IMR-90 (cell line): ENCODE data around the gene NMUR2. TPM values are rescaled to one million over a fixed set of nuclear protein-coding genes. Genes with fewer than 3 reads are reported as not detected.

Source experiments
- ATAC-seq: fragments of 200-7000 bp; cut with Tn5 transposase; 2 replicates; pipeline ENCODE4 v1.9.1; 2020; ENCODE audit warnings: low read depth, mild to moderate bottlenecking, moderate library complexity
- BruUV-seq: library from RNA; stranded (reverse); fragments of 400-500 nt; replicated peaks from 2 replicates; lab custom pipeline; 2021; lab: Mats Ljungman, UMichigan
- CTCF ChIA-PET: fragments of 300-600 bp; formaldehyde crosslinking; extraction: SDS; loops from one replicate; lab custom pipeline; 2021; ENCODE audit warnings: antibody characterized with exemption; lab: Yijun Ruan, JAX
- POLR2A ChIA-PET: fragments of 300-600 bp; sonication (Branson Sonifier 250); formaldehyde crosslinking; loops from one replicate; lab custom pipeline; 2022; ENCODE audit warnings: antibody characterized with exemption; ENCODE audit not compliant: unreplicated experiment; lab: Charles Lee
- DNase-seq: peaks from one replicate; pipeline ENCODE4 v3.0.0; 2013
- H2AFZ ChIP-seq: replicated peaks from 2 replicates; pipeline ENCODE3; 2013; ENCODE audit warnings: low read length, mild to moderate bottlenecking; ENCODE audit not compliant: poor library complexity
- H2AK5ac ChIP-seq: 2 replicates; pipeline ENCODE4 v1.6.1; 2013; ENCODE audit warnings: low read depth, low read length, inconsistent platforms
- H2AK9ac ChIP-seq: replicated peaks from 2 replicates; pipeline ENCODE3; 2013; ENCODE audit warnings: mild to moderate bottlenecking, low read depth, low read length, moderate library complexity; ENCODE audit not compliant: poor library complexity
- H2BK120ac ChIP-seq: 2 replicates; pipeline ENCODE4 v1.6.1; 2013; ENCODE audit warnings: low read depth, low read length, inconsistent platforms
- H2BK15ac ChIP-seq: 3 replicates; pipeline ENCODE4 v1.6.1; 2013; ENCODE audit warnings: low read depth, low read length, inconsistent platforms
- H2BK20ac ChIP-seq: 2 replicates; pipeline ENCODE4 v1.6.1; 2013; ENCODE audit warnings: low read depth, mild to moderate bottlenecking, inconsistent platforms, low read length, moderate library complexity
- H2BK5ac ChIP-seq: 2 replicates; pipeline ENCODE4 v1.6.1; 2013; ENCODE audit warnings: mild to moderate bottlenecking, low read depth, low read length, inconsistent platforms; ENCODE audit not compliant: poor library complexity, severe bottlenecking
- H3K14ac ChIP-seq: replicated peaks from 2 replicates; pipeline ENCODE4 v1.6.1; 2013; ENCODE audit warnings: low read depth, low read length, inconsistent platforms
- H3K18ac ChIP-seq: 2 replicates; pipeline ENCODE4 v1.6.1; 2013; ENCODE audit warnings: low read depth, low read length, control low read depth
- H3K23ac ChIP-seq: 2 replicates; pipeline ENCODE4 v1.6.1; 2013; ENCODE audit warnings: low read depth, low read length, inconsistent platforms
- H3K27ac ChIP-seq: 2 replicates; pipeline ENCODE4 v1.5.1; 2013; ENCODE audit warnings: mild to moderate bottlenecking, control low read depth, low read length; ENCODE audit not compliant: insufficient read depth
- H3K27me3 ChIP-seq: 2 replicates; pipeline ENCODE4 v1.6.1; 2013; ENCODE audit warnings: low read length; ENCODE audit not compliant: control insufficient read depth, insufficient read depth
- H3K36me3 ChIP-seq: 2 replicates; pipeline ENCODE4 v1.6.1; 2013; ENCODE audit warnings: low read length, mixed read lengths; ENCODE audit not compliant: control insufficient read depth, insufficient read depth
- H3K4ac ChIP-seq: 2 replicates; pipeline ENCODE4 v1.6.1; 2013; ENCODE audit warnings: low read depth, low read length, inconsistent platforms
- H3K4me1 ChIP-seq: 2 replicates; pipeline ENCODE4 v1.6.1; 2013; ENCODE audit warnings: low read length, mixed read lengths; ENCODE audit not compliant: control insufficient read depth, insufficient read depth
- H3K4me2 ChIP-seq: 2 replicates; pipeline ENCODE4 v1.6.1; 2013; ENCODE audit warnings: low read depth, mild to moderate bottlenecking, control low read depth, low read length, moderate library complexity
- H3K4me3 ChIP-seq: 2 replicates; pipeline ENCODE4 v1.5.1; 2013; ENCODE audit warnings: low read depth, mild to moderate bottlenecking, control low read depth, low read length, moderate library complexity; ENCODE audit not compliant: insufficient read depth
- H3K56ac ChIP-seq: 2 replicates; pipeline ENCODE4 v1.6.1; 2013; ENCODE audit warnings: low read length, inconsistent platforms; ENCODE audit not compliant: insufficient read depth; ENCODE audit errors: extremely low read depth
- H3K79me1 ChIP-seq, 2 experiments: 2 replicates each; pipeline ENCODE4 v1.6.1; 2013; ENCODE audit warnings: low read length in 2 of 2, inconsistent platforms in 1 of 2, low read depth in 1 of 2
- H3K9ac ChIP-seq: 2 replicates; pipeline ENCODE4 v1.6.1; 2013; ENCODE audit warnings: low read depth, low read length, control low read depth
- H3K9me1 ChIP-seq: 2 replicates; pipeline ENCODE4 v1.6.1; 2013; ENCODE audit warnings: low read length, inconsistent platforms; ENCODE audit not compliant: insufficient read depth
- H3K9me3 ChIP-seq: 2 replicates; pipeline ENCODE4 v1.6.1; 2013; ENCODE audit warnings: low read length; ENCODE audit not compliant: control insufficient read depth, insufficient read depth
- H4K20me1 ChIP-seq: 2 replicates; pipeline ENCODE4 v1.6.1; 2013; ENCODE audit warnings: low read length, inconsistent platforms; ENCODE audit not compliant: insufficient read depth
- H4K5ac ChIP-seq: 2 replicates; pipeline ENCODE4 v1.6.1; 2013; ENCODE audit warnings: mild to moderate bottlenecking, low read depth, low read length, control low read depth
- H4K8ac ChIP-seq, 2 experiments: 2 replicates each; pipeline ENCODE4 v1.6.1; 2013; ENCODE audit warnings: low read depth in 2 of 2, low read length in 2 of 2, control low read depth in 1 of 2, inconsistent platforms in 1 of 2
- H4K91ac ChIP-seq: 2 replicates; pipeline ENCODE4 v1.6.1; 2013; ENCODE audit warnings: low read depth, low read length, inconsistent platforms; ENCODE audit not compliant: insufficient read depth
- BHLHE40 ChIP-seq: fragments of 150-350 bp; IDR thresholded peaks from 2 replicates; pipeline ENCODE4 v1.6.1; 2016; ENCODE audit warnings: mild to moderate bottlenecking, low read depth, low read length
- CEBPB ChIP-seq: IDR thresholded peaks from 2 replicates; pipeline ENCODE4 v1.6.1; 2012; ENCODE audit warnings: low read depth, low read length, improper control_type of control experiment
- CHD1 ChIP-seq: IDR thresholded peaks from 2 replicates; pipeline ENCODE4 v1.6.1; 2012; ENCODE audit warnings: low read depth, low read length, improper control_type of control experiment
- ELK1 ChIP-seq: fragments of 150-350 bp; IDR thresholded peaks from 2 replicates; pipeline ENCODE4 v1.6.1; 2016; ENCODE audit warnings: low read depth, mild to moderate bottlenecking, low read length, moderate library complexity, borderline replicate concordance
- FOS ChIP-seq: fragments of 150-350 bp; IDR thresholded peaks from 2 replicates; pipeline ENCODE4 v1.6.1; 2016; ENCODE audit warnings: low read depth, low read length
- MAFK ChIP-seq: IDR thresholded peaks from 2 replicates; pipeline ENCODE4 v1.6.1; 2012; ENCODE audit warnings: low read depth, low read length, improper control_type of control experiment
- MAZ ChIP-seq: IDR thresholded peaks from 2 replicates; pipeline ENCODE4 v1.6.1; 2012; ENCODE audit warnings: low read depth, mild to moderate bottlenecking, low read length, improper control_type of control experiment, moderate library complexity, borderline replicate concordance
- MXI1 ChIP-seq: IDR thresholded peaks from 2 replicates; pipeline ENCODE4 v1.6.1; 2012; ENCODE audit warnings: low read depth, mild to moderate bottlenecking, low read length, moderate library complexity, borderline replicate concordance
- NFE2L2 ChIP-seq: fragments of 150-350 bp; IDR thresholded peaks from 2 replicates; pipeline ENCODE4 v1.6.1; 2016; ENCODE audit warnings: low read depth, mild to moderate bottlenecking, low read length
- RAD21 ChIP-seq: IDR thresholded peaks from 2 replicates; pipeline ENCODE4 v1.6.1; 2012; ENCODE audit warnings: low read length, improper control_type of control experiment
- RCOR1 ChIP-seq: IDR thresholded peaks from 2 replicates; pipeline ENCODE4 v1.6.1; 2012; ENCODE audit warnings: mild to moderate bottlenecking, low read length, improper control_type of control experiment; ENCODE audit not compliant: insufficient replicate concordance
- RFX5 ChIP-seq: IDR thresholded peaks from 2 replicates; pipeline ENCODE4 v1.8.0; 2012; ENCODE audit warnings: low read depth, mild to moderate bottlenecking, low read length, moderate library complexity
- SMC3 ChIP-seq: fragments of 150-350 bp; IDR thresholded peaks from 2 replicates; pipeline ENCODE4 v1.6.1; 2016; ENCODE audit warnings: low read depth, mild to moderate bottlenecking, antibody characterized with exemption, low read length, moderate library complexity
- WGBS, 2 experiments: methylation state at CpG; one replicate each; pipeline versions ENCODE4 v1.1.5 to v1.1.7; 2013; ENCODE audit warnings: missing lambda C conversion rate in 2 of 2; ENCODE audit not compliant: insufficient read length in 1 of 2; ENCODE audit errors: extremely low coverage in 2 of 2; 5-methylcytosine and 5-hydroxymethylcytosine counted together
- dilution Hi-C: fragments of 300-500 bp; cut with HindIII; formaldehyde crosslinking; loops from one replicate; pipeline ENCODE4 v1.14.3; 2018; ENCODE audit warnings: low sequenced_read_pairs; ENCODE audit not compliant: unreplicated experiment
- in situ Hi-C: fragments of 300-500 bp; cut with MboI; formaldehyde crosslinking; loops from 3 replicates; pipeline ENCODE4 v1.14.3; 2019; ENCODE audit warnings: low sequenced_read_pairs, inconsistent platforms, mixed read lengths
- intact Hi-C: fragments of 100-400 bp; cut with micrococcal nuclease; formaldehyde crosslinking; loops from 2 replicates; pipeline ENCODE4 v1.10.0; 2022
- polyA plus RNA-seq, 3 experiments: library from polyadenylated mRNA; depleted of rRNA; stranded (reverse); fragments of >200 nt; gene quantifications; 2 replicates each; pipeline ENCODE4 v1.2.3, GENCODE V29; 2012; ENCODE audit warnings: low replicate concordance in 1 of 3
- total RNA-seq: library from RNA; depleted of rRNA; stranded (reverse); fragments of >200 nt; gene quantifications from 2 replicates; pipeline ENCODE4 v1.2.3, GENCODE V29; 2012
- TF ChIP-seq, protein P1 (sequence below): conservative IDR thresholded peaks from 2 replicates; pipeline ENCODE4 v1.5.1; 2012; ENCODE audit warnings: mild to moderate bottlenecking, low read depth, low read length, improper control_type of control experiment
- TF ChIP-seq, protein P2 (sequence below): fragments of 150-350 bp; IDR thresholded peaks from 2 replicates; pipeline ENCODE4 v1.6.1; 2017; ENCODE audit warnings: mild to moderate bottlenecking, antibody characterized with exemption, low read length, low read depth

The NMUR2 gene
- total and polyA plus RNA-seq, 2 of the 4 experiments (the other 2 are of a cell fraction) = not detected

DNA sequence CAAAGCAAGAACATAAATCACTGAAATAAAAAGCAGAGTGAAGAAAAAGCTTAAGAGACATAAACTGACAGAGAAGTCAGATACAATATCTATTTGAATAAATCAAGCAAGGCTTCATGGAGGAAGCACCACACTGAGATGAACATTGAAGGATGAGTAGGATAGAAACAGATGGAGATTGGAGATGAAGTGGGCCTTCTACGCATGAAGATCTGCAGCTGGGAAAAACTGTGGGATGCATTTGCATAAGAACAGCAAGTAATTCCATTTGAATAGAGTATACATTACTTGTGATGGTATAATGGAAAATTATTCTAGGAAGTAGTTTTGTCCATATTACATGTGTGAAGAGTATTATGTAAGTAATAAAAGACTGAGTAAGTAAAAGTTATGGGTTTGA lies 16.5 kb downstream of the NMUR2 start:
- H3K27ac ChIP-seq = no peak overlapping the region
- DNase-seq (no peak), ATAC-seq (no peak)
- WGBS, 2 experiments = no CpG with 5 or more reads among the region's 1 CpG
- peaks cover 5% of the 10 kb centered on the region for H3K9me3 ChIP-seq
- no peak overlapping the region for H2BK5ac ChIP-seq
- ChIA-PET CTCF (no interaction called here), POLR2A (no interaction called here)
- H4K8ac ChIP-seq = no peak overlapping the region
- no peak overlapping the region for H3K14ac ChIP-seq
- no peaks in the 10 kb centered on the region for H3K27me3 ChIP-seq
- no peak overlapping the region for H3K23ac ChIP-seq
- H2AK5ac ChIP-seq = no peak overlapping the region
- H2AK9ac ChIP-seq = no peak overlapping the region
- no peaks in the 10 kb centered on the region for H3K9me1 ChIP-seq
- in situ Hi-C loops = no loop called here
- no peaks in the 10 kb centered on the region for H3K79me1 ChIP-seq
- H3K4me1 ChIP-seq = no peaks in the 10 kb centered on the region
- intact Hi-C loops = no loop called here
- H4K91ac ChIP-seq = no peak overlapping the region
- dilution Hi-C loops = no loop called here
- no peak for TF ChIP-seq RAD21
- no peak for TF ChIP-seq SMC3
- no peak for TF ChIP-seq MAFK
- no peak for TF ChIP-seq FOS
- no peak for TF ChIP-seq BHLHE40
- TF ChIP-seq MAZ = no peak
- TF ChIP-seq, protein P1, sequence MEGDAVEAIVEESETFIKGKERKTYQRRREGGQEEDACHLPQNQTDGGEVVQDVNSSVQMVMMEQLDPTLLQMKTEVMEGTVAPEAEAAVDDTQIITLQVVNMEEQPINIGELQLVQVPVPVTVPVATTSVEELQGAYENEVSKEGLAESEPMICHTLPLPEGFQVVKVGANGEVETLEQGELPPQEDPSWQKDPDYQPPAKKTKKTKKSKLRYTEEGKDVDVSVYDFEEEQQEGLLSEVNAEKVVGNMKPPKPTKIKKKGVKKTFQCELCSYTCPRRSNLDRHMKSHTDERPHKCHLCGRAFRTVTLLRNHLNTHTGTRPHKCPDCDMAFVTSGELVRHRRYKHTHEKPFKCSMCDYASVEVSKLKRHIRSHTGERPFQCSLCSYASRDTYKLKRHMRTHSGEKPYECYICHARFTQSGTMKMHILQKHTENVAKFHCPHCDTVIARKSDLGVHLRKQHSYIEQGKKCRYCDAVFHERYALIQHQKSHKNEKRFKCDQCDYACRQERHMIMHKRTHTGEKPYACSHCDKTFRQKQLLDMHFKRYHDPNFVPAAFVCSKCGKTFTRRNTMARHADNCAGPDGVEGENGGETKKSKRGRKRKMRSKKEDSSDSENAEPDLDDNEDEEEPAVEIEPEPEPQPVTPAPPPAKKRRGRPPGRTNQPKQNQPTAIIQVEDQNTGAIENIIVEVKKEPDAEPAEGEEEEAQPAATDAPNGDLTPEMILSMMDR = no peak
- no peak for TF ChIP-seq ELK1
- no peak for TF ChIP-seq MXI1
- TF ChIP-seq CHD1 = no peak
- no peak for TF ChIP-seq NFE2L2
- TF ChIP-seq CEBPB = no peak
- no peak for TF ChIP-seq RFX5
- TF ChIP-seq, protein P2, sequence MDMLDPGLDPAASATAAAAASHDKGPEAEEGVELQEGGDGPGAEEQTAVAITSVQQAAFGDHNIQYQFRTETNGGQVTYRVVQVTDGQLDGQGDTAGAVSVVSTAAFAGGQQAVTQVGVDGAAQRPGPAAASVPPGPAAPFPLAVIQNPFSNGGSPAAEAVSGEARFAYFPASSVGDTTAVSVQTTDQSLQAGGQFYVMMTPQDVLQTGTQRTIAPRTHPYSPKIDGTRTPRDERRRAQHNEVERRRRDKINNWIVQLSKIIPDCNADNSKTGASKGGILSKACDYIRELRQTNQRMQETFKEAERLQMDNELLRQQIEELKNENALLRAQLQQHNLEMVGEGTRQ = no peak
- TF ChIP-seq RCOR1 = no peak
- H3K56ac ChIP-seq = no peak overlapping the region
- H3K4ac ChIP-seq = no peak overlapping the region
- H2BK20ac ChIP-seq = no peak overlapping the region
- H4K20me1 ChIP-seq = no peaks in the 10 kb centered on the region
- no peaks in the 10 kb centered on the region for H3K36me3 ChIP-seq
- H2AFZ ChIP-seq = no peak overlapping the region
- no peak overlapping the region for H2BK15ac ChIP-seq
- H2BK120ac ChIP-seq = no peak overlapping the region
- no TSS peak for BruUV-seq
- no peak overlapping the region for H3K4me3 ChIP-seq
- no peak overlapping the region for H4K5ac ChIP-seq
- H3K4me2 ChIP-seq = no peak overlapping the region
- H3K9ac ChIP-seq = no peak overlapping the region
- H3K18ac ChIP-seq = no peak overlapping the region
